Parietal lobe (tissue), 1 donor: ENCODE results near the gene DNASE1L3. TPM values are rescaled to one million over a fixed set of nuclear protein-coding genes. Genes with fewer than 3 reads are reported as not detected.

Experiments used
- total RNA-seq: library from RNA; depleted of rRNA; stranded (reverse); fragments of >200 nt; gene quantifications from one replicate; pipeline ENCODE4 v1.2.3, GENCODE V29; 2014

DNASE1L3 gene, protein sequence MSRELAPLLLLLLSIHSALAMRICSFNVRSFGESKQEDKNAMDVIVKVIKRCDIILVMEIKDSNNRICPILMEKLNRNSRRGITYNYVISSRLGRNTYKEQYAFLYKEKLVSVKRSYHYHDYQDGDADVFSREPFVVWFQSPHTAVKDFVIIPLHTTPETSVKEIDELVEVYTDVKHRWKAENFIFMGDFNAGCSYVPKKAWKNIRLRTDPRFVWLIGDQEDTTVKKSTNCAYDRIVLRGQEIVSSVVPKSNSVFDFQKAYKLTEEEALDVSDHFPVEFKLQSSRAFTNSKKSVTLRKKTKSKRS
- total RNA-seq, result not detected

DNA sequence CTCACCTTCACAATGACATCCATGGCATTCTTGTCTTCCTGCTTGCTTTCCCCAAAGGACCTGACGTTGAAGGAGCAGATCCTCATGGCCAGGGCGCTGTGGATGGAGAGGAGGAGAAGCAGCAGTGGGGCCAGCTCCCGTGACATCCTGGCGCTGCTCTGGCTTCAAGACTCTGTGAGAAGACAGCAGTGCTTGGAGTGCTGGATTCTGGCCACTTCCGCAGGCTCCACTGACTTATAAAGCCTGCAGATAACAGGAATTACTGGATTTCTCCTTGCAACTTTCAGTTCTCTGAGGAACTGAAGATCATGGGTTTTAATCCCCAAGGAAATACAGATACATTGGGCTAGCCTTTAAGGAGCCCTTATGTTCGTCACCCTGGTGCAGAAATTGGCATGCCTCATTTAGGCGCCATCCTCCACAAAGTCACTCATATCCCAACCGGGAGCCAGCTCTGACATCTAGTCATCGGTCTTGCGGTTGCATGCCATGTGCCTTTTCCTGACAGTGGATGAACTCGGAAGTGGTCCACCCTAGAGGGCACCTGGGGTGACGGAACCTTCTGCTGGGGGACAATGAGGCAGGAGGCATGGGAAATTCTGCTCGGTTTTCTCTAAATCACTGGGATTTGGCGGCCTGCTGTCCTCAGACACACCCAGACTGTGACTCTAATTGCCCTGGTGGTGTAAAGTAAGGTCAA lies at the start of gene DNASE1L3:
DNASE1L3 (minus strand) TSS at position 212 of the 700 bp plus-strand sequence; CDS start at position 146, 66 bp downstream.

DNA sequence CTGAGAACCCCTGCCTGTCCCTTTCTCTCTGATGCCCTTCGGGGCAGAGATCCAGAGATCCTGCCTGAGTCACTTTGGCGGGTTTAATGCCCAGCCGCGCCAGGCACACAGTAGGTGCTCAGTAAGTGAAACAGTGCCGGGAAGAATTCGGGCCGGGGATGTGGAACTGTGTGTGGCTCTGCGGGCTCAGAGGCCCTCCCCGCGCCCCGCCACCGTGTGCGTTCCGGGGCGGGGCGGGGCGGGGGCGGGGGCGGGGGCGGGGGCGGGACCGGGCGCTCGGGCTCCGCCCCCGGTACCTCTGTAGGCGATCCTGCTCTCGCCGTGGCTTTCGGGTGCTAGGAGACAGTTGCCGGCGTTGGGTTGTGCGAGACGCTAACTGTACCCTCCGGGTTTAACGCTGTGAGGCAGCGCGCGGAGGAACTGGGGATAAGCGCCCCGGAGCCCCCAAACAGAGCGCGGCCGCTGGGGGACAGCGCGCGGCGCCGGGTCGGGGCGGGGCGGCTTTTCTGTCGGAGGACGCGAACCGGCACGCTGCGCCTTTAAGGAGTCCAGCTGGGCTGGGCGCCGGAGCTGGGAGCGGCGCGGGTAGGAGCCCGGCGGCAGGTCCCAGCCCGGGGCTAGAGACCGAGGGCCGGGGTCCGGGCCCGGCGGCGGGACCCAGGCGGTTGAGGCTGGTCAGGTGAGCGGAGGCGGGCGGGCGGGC lies 26.6 kb upstream of the DNASE1L3 start, which contains the start of gene ABHD6:
ABHD6 (plus strand) TSS at position 555 of the 703 bp plus-strand sequence. CDS start 18,795 bp downstream, outside the sequence.

Other genes starting within 250 kb of the DNASE1L3 start
- gene FLNB, start 202.6 kb downstream of the DNASE1L3 start, total RNA-seq, result 50.4 TPM
- 33.8 TPM for gene ABHD6, start 26.8 kb upstream of the DNASE1L3 start, total RNA-seq
- 18.2 TPM for gene RPP14, start 95.3 kb upstream of the DNASE1L3 start, total RNA-seq
- gene HTD2, start 95.5 kb upstream of the DNASE1L3 start, total RNA-seq, result 11.0 TPM
- 53.8 TPM for gene PXK, start 121.9 kb upstream of the DNASE1L3 start, total RNA-seq
- gene PDHB, start 222.9 kb upstream of the DNASE1L3 start, total RNA-seq, result 57.6 TPM